HuH-7.5 (cell line): Measurements from ENCODE around the gene QSOX1.
A peak's percentile ranks its signal among the peaks of the same experiment; 100 is the strongest.

Source experiments
- DNase-seq: peaks from one replicate; pipeline ENCODE4 v3.0.0; 2011; ENCODE audit warnings: low spot score

The QSOX1 gene

GRCh38 chr1:180236698-180237509, 82.2 kb downstream of the QSOX1 start:
- DNase-seq = no peak

GRCh38 chr1:180237869-180238476, 83.3 kb downstream of the QSOX1 start:
- no peak for DNase-seq

GRCh38 chr1:180238675-180239074, 84.0 kb downstream of the QSOX1 start:
- no peak for DNase-seq

GRCh38 chr1:180239145-180240096, 84.8 kb downstream of the QSOX1 start:
- DNase-seq = no peak

GRCh38 chr1:180241716-180242544, 87.3 kb downstream of the QSOX1 start:
- no peak for DNase-seq

GRCh38 chr1:180243517-180244221, 89.0 kb downstream of the QSOX1 start:
- DNase-seq = no peak

- no peak for DNase-seq
Measured at GRCh38 chr1:180244840-180245239, 90.2 kb downstream of the QSOX1 start.

GRCh38 chr1:180246579-180246978, 91.9 kb downstream of the QSOX1 start:
- DNase-seq = no peak

- DNase-seq = no peak
Measured at GRCh38 chr1:180247061-180247460, 92.4 kb downstream of the QSOX1 start.

- DNase-seq = no peak
Measured at GRCh38 chr1:180247580-180247979, 92.9 kb downstream of the QSOX1 start.

GRCh38 chr1:180248176-180248575, 93.5 kb downstream of the QSOX1 start:
- no peak for DNase-seq

- DNase-seq = no peak
Measured at GRCh38 chr1:180248731-180249681, 94.3 kb downstream of the QSOX1 start.

GRCh38 chr1:180249725-180250498, 95.2 kb downstream of the QSOX1 start:
- DNase-seq = no peak

GRCh38 chr1:180250499-180250770, 95.8 kb downstream of the QSOX1 start:
- DNase-seq = no peak

- DNase-seq = no peak
Measured at GRCh38 chr1:180250883-180251509, 96.3 kb downstream of the QSOX1 start.

- no peak for DNase-seq
Measured at GRCh38 chr1:180251526-180252305, 97.0 kb downstream of the QSOX1 start.

- DNase-seq = peak; percentile 80
Measured at GRCh38 chr1:180252638-180253536, 98.2 kb downstream of the QSOX1 start.
